Sciatic nerve (tissue), 2 donors: ENCODE results near the gene FYCO1. TPM values are rescaled to one million over a fixed set of nuclear protein-coding genes. Genes with fewer than 3 reads are reported as not detected.

Experiments used
- ATAC-seq: fragments of 200-7000 bp; cut with Tn5 transposase; one replicate; pipeline ENCODE4 v1.9.1; 2020; ENCODE audit warnings: mild to moderate bottlenecking, moderate library complexity
- DNase-seq: peaks from one replicate; pipeline ENCODE4 v3.0.0-alpha.2; 2020; ENCODE audit warnings: low spot score
- intact Hi-C: fragments of 100-400 bp; cut with DNase I; formaldehyde crosslinking; loops from one replicate; pipeline ENCODE4 v1.14.2; 2022
- total RNA-seq: library from RNA; stranded (reverse); fragmentation: NEBNext Ultra II Directional; extraction: Animal tissue kit (Norgen Biotek cat#: 25700); gene quantifications from one replicate; pipeline ENCODE4 v1.2.1, GENCODE V29; 2021
- donor health status: DM: no; HTN: no; CAD: no.
- donor health status: DM: no; HTN: no; CAD: no.

FYCO1 gene
- total RNA-seq, 1 donor from 2014 or later = 60.6 TPM

GRCh38 chr3:45881078-45882022 is 114.3 kb downstream of the FYCO1 start:
- DNase-seq (no peak), ATAC-seq (no peak)
- intact Hi-C loops = no loop called here

- DNase-seq (no peak), ATAC-seq (no peak)
- intact Hi-C loops = no loop called here
Observed at GRCh38 chr3:45880725-45881077, 114.9 kb downstream of the FYCO1 start.

DNA sequence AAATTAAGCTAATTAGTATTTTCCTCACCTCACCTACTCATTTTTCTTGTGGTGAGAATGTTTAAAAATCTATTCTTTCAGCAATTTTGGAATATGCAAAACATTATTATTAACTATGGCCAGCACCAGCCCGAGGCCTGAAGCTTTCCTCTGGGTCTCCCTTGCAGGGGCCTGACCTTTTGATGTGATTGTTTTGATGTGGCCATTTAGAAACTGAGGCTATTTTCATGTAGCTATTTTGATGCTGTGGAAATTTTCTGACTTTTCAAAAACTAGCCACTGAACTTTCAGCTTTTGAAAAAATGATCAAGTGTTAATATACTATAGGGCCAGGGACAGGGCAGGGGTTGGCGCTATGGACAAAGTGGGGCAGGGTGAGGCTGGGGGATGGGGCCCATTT is 117.5 kb downstream of the FYCO1 start:
- no peak for DNase-seq
- intact Hi-C loops = no loop called here
- no peak for ATAC-seq

DNA sequence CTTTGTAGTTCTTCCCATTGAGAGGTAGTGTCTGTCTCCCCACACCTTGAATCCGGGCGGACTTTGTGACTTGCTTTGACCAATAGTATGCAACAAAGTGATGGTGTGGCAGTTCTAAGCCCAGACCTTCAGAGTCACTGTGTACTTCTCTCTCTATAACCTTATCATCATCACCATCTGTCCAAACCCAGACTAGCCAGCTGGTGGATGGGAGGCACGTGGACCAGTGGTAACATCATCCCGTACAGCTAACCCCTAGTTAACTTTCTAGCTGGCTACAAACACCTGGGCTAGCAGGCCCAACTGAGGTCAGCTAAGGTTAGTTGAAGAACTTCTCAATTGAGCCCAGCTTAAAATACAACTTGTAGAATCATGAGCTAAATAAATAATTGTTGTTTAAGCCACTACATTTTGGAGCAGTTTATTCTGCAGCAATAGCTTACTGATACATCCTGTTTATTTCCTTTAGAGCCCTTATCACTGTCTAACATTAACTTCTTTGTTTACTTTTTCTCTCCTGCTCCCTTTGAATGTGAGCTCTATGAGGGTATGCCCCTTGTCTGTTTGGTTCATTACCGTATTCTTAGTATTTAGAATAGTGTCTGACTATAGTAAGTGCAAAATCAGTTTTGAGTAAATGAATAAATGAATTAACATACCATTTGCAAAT is 120.8 kb downstream of the FYCO1 start:
- intact Hi-C loops = no loop called here
- no peak for ATAC-seq
- DNase-seq = no peak

DNA sequence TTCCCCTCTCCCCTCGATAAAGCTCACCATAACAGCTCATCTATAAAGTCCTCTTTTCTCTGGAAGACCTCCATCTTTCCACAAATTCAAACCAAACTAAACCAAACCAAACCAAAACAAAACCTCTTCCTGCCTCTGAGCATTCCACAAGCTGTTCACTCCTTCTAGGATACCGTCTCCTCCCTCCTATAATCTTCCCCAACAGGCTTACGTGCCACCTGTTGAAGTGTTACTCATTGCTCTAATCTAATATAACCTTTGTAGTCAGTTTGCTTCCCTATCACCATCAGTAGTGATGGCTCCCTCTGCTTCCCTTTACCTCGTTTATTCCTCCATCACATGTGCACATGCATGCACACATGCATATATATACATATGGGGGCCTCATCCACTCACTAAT is 122.0 kb downstream of the FYCO1 start:
- ATAC-seq = no peak
- intact Hi-C loops = no loop called here
- DNase-seq = no peak

DNA sequence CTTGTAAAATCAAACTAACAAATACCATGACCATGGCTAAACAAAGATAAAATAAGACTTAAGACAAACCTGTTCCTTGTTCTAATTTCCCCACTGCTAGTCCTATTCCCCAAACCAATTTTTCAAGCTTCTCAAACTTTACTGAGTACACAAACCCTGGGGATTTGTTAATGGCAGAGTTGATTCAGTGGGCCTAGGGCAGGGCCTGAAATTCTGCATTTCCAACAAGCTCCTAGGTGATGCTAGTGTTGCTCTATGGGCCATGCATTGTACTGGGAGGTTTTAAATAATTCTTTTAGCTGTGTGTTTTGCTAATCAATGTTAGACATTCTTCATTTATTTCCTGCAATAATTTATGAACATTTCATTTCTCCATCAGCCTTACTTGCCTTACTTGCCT is 122.6 kb downstream of the FYCO1 start:
- DNase-seq (no peak), ATAC-seq (no peak)
- intact Hi-C loops = no loop called here

- no peak for ATAC-seq
- DNase-seq = no peak
- intact Hi-C loops = no loop called here
Observed at GRCh38 chr3:45872569-45872968, 123.1 kb downstream of the FYCO1 start.

GRCh38 chr3:45871780-45872179 is 123.8 kb downstream of the FYCO1 start:
- DNase-seq = no peak
- no peak for ATAC-seq
- intact Hi-C loops = no loop called here

- DNase-seq = no peak
- intact Hi-C loops = no loop called here
- ATAC-seq = no peak
Observed at GRCh38 chr3:45870099-45870498, 125.5 kb downstream of the FYCO1 start.

- DNase-seq (no peak), ATAC-seq (no peak)
- intact Hi-C loops = no loop called here
Observed at GRCh38 chr3:45869638-45870037, 126.0 kb downstream of the FYCO1 start.

DNA sequence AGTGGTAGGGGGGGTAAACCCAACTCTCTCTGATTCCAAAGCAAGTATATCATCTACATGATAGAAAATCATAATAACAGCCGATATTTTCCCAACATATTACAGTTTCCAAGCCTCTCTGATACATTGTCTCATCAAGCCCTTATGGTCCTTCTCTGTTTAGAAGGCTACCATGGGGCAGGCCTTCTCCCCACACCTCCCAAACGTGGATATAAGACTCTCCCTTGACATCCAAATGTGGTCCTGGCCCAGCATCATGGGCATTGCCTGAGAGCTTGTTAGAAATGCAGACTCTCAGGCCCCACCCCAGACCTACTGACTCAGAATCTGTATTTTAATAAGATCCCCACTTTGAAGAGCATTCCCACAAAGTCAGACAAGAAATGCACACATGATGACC is 127.0 kb downstream of the FYCO1 start:
- intact Hi-C loops = no loop called here
- no peak for ATAC-seq

DNA sequence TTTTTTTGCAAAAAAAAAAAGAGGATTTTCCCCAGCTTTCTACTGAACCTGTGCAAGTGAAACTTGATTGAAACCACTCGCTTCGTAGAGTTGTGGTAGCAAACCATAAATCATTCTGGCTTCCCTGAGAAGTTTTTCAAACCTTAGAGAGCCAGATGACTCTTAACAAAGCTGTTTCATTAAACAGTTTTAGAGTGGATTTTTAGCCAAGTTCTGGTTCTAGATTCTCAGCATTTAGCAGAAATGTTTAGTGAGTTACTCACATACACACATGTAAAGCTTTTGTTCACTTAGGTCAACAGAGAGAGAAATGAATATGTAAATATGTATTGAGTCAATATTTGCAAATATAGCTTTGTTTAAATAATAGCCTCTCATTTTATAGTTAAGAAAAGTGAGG is 127.4 kb downstream of the FYCO1 start:
- ATAC-seq (no peak), DNase-seq (no peak)
- intact Hi-C loops = no loop called here

More for the DNA sequence above, 127.0 kb downstream of the FYCO1 start:
- no peak for DNase-seq

Other genes with a start within 250 kb of the FYCO1 start
- gene SLC6A20, start 199.3 kb downstream of the FYCO1 start, total RNA-seq = 8.2 TPM
- gene LZTFL1, start 153.7 kb downstream of the FYCO1 start, total RNA-seq = 14.0 TPM
- 0.31 TPM for gene CCR9, start 109.3 kb downstream of the FYCO1 start, total RNA-seq
- 0.49 TPM for gene CXCR6, start 52.4 kb downstream of the FYCO1 start, total RNA-seq
- gene XCR1, start 31.7 kb upstream of the FYCO1 start, total RNA-seq = 0.27 TPM
- 16.5 TPM for gene CCR1, start 212.5 kb upstream of the FYCO1 start, total RNA-seq
- not detected for gene CCR3, start 246.6 kb upstream of the FYCO1 start, total RNA-seq